Stomach (tissue), 4 donors: ENCODE data around the gene GADL1.

ENCODE experiments used
- CTCF ChIP-seq, 7 experiments: fragments of 450-650 bp in 4 of 7; fragments of 200-600 bp in 3 of 7; sonication (generic) in 3 of 7; IDR thresholded peaks; one replicate each; pipeline ENCODE4 v1.5.1; 2016 to 2019; ENCODE audit warnings: antibody characterized with exemption in 7 of 7, control low read depth in 2 of 7, mild to moderate bottlenecking in 1 of 7
- EP300 ChIP-seq: sonication (generic); formaldehyde crosslinking; IDR thresholded peaks from one replicate; pipeline ENCODE4 v1.6.1; 2017; ENCODE audit warnings: antibody characterized with exemption
- POLR2A ChIP-seq, 4 donors: fragments of 450-650 bp; IDR thresholded peaks; one replicate each; pipeline ENCODE4 v1.6.1; 2016; ENCODE audit warnings: antibody characterized with exemption in 4 of 4, control low read depth in 2 of 4, mild to moderate bottlenecking in 1 of 4, moderate library complexity in 1 of 4

GRCh38 chr3:30932513-30933098 is 38.1 kb upstream of the GADL1 start:
- no peak for TF ChIP-seq CTCF (IDR thresholded peaks at IDR 0.05)
- no peak for TF ChIP-seq EP300
- no peak for TF ChIP-seq POLR2A (IDR thresholded peaks at IDR 0.05)
